Ectodermal cell (in vitro differentiated cells): ENCODE measurements around the gene WIZ.

ENCODE experiments used
- H3K27ac ChIP-seq: 2 replicates; pipeline ENCODE4 v1.7.0; 2013; ENCODE audit warnings: mild to moderate bottlenecking, low read depth, low read length; ENCODE audit not compliant: insufficient read depth, poor library complexity, severe bottlenecking
- H3K27me3 ChIP-seq: 2 replicates; pipeline ENCODE4 v1.7.0; 2013; ENCODE audit warnings: mild to moderate bottlenecking, low read length; ENCODE audit not compliant: insufficient read depth, control insufficient read depth, poor library complexity, severe bottlenecking
- H3K36me3 ChIP-seq: one replicate; pipeline ENCODE4 v1.7.0; 2013; ENCODE audit warnings: low read length; ENCODE audit not compliant: control insufficient read depth, insufficient read depth
- H3K4me1 ChIP-seq: one replicate; pipeline ENCODE4 v1.7.0; 2013; ENCODE audit warnings: low read length; ENCODE audit not compliant: control insufficient read depth, insufficient read depth
- H3K4me3 ChIP-seq: 2 replicates; pipeline ENCODE4 v1.7.0; 2013; ENCODE audit warnings: low read depth, low read length, control low read depth; ENCODE audit not compliant: insufficient read depth
- H3K9me3 ChIP-seq: 2 replicates; pipeline ENCODE4 v1.7.0; 2013; ENCODE audit warnings: mild to moderate bottlenecking, low read length, moderate library complexity; ENCODE audit not compliant: control insufficient read depth
- WGBS, 2 experiments: methylation state at CpG; one replicate each; pipeline ENCODE4 v1.1.7; 2013; ENCODE audit warnings: missing lambda C conversion rate in 2 of 2; 5-methylcytosine and 5-hydroxymethylcytosine counted together

Gene WIZ

DNA sequence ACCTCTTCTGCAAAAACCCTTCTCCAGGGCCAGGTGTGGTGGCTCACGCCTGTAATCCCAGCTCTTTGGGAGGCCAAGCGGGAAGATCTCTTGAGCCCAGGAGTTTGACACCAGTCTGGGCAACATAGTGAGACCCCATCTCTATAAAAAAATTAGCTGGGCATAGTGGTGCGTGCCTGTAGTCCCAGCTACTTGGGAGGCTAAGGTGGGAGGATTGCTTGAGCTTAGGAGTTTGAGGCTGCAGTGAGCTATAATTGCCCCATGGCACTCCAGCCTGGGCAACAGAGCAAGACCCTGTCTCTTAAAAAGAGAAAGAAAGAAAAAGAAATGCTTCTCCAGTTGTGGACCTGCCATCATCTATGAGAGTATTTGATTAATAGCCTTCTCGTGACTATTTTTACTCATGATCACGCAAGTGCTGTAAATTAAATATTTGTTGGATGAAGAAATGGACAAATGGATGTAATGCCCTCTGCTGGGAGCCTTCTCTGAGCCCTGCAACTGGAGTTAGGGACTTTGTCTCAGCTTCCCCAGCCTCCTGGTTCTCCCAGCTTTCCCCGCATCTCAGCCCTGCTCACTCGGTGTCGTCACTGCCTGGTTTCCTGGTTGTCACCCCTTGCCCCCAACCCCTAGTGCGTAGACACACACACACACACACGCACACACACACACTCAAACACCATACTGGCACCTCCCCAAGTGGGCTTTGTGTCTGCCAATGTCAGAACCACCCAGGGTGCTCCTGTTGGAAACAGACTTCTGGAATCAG lies 12.2 kb downstream of the WIZ start:
- H3K36me3 ChIP-seq = no peaks in the 10 kb centered on the region
- H3K4me1 ChIP-seq = peaks cover 8% of the 10 kb centered on the region
- no peaks in the 10 kb centered on the region for H3K27me3 ChIP-seq
- 91 to 94% methylated on average over 10 of the region's 10 CpGs for WGBS, 2 experiments
- no peak overlapping the region for H3K27ac ChIP-seq
- no peak overlapping the region for H3K4me3 ChIP-seq
- no peaks in the 10 kb centered on the region for H3K9me3 ChIP-seq

DNA sequence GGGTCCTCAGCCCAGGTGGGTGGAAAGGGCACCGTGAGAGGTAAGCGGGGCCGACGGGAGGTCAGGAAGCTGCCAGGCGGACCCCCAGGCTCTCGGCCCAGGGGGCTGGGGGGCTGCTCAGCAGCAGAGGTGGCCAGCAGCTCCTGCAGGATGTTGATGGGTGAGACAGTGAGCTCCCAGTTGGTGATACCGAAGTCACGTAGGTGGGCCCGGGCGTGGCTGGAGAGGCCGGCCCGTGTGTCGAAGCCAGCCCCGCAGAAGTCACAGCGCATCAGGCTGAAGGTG lies 13.0 kb downstream of the WIZ start:
- Histone ChIP-seq H3K4me3 (no peak overlapping the region), H3K9me3 (no peaks in the 10 kb centered on the region), H3K27ac (no peak overlapping the region), H3K4me1 (peaks cover 8% of the 10 kb centered on the region), H3K36me3 (no peaks in the 10 kb centered on the region), H3K27me3 (no peaks in the 10 kb centered on the region)
- WGBS, 2 experiments = 91 to 92% methylated on average over 15 of the region's 15 CpGs

DNA sequence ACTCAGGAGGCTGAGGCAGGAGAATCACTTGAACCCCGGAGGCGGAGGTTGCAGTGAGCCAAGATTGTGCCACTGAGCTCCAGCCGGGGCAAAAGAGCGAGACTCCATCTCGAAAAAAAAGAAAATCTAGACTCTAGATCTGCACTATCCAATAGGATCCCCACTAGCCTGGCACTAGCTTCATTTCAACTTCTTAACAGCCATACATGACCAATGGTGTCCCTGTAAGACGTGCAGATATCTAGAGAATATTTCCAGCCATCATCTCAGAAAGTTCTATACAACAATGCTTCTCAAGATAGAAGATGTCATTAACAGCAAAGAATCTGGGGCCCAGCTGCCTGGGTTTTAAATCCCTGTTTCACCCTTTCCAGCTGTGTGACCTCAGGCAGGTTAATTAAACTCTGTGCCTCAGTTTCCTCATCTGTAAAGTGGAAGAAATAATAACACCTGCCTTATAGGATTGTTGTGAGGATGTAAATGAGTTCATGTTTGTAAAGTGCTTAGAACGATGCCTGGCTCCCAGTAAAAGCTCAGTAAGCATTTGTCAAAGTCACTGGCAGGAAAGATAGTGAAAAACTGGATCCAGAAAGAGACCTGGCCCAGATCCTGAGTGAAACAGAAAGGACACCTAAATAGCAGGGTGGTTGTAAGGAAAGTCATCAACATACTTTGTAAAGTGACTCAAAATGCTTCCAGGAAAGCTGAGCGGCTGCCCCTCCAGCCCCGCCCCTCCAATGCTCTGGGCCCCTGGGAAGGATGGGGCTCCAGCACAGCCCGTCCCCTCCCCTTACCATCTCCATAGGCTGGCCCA lies 13.5 kb downstream of the WIZ start:
- Histone ChIP-seq H3K27me3 (no peaks in the 10 kb centered on the region), H3K4me1 (peaks cover 11% of the 10 kb centered on the region), H3K9me3 (no peaks in the 10 kb centered on the region), H3K36me3 (no peaks in the 10 kb centered on the region), H3K4me3 (no peak overlapping the region), H3K27ac (no peak overlapping the region)
- 89% methylated on average over 10 of the region's 10 CpGs for WGBS, 2 experiments

DNA sequence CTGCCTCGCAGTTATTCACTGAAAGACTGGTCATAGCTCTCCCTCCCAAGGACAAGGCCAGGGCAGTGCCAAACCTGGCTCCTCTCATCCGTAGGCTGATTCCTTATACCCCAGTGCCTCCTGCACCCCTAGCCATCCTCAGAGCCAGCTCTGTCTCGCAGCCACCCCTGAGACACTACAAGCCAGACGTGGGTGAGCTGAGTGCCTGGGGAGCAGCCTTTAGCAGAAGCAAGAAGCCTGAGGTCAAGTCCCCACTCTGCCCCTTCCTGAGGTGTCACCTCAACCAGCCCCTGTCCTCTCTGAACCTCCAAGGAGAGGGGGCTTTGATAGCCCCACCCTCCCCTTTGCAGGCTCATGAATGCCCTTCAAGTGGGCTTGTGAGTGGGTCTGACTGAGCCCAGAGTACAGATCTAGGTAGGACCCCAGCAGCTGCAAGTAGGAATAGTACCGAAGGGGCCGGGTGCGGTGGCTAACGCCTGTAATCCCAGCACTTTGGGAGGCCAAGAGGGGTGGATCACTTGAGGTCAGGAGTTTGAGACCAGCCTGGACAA lies 16.2 kb downstream of the WIZ start:
- Histone ChIP-seq H3K36me3 (no peaks in the 10 kb centered on the region), H3K27me3 (no peaks in the 10 kb centered on the region), H3K9me3 (no peaks in the 10 kb centered on the region), H3K4me3 (peak overlapping the region; percentile 63), H3K27ac (no peak overlapping the region), H3K4me1 (peaks cover 10% of the 10 kb centered on the region)
- 67 to 69% methylated on average over 8 of the region's 8 CpGs for WGBS, 2 experiments

DNA sequence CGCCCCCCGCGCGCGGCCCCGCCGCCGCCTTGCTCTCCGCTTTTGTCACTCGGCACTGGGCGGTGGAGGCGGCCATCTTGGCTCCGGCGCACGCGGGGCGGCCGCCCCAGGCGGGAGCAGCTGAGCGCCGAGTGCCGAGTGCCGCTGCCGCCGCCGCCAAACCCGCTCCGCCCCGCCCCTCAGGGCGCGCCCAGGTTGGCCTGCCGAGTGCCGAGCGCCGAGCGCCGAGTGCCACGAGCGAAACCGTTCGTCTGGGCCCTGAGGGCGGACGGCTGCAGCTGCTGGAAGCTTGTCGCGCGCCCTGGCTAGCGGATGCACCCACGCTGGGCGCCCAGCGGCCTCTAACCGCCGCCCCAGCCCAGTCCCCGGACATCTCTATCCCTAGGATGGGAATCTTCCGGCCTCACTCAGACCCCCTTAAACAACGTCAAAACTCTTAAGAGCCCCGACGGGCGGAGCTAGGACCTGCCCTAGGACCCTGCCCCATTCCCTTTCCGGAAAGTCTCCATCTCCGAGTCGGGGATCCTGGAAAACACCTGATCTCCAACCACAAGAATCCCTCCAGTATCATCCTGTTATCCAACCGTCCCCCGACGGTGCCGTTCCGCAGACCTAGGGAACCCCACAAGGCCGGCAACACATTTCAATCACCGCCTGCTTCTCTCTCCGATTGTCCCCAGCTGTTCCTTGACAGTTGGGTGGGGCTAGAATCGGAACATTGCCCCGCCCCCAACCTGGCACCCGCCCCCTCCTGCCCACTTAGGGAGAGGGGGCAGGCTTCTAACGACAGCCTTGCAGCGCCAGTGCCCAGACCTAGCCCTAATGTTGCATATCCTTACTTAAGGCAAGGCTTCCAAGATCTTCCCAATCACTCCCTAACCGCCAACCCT lies 16.9 kb downstream of the WIZ start:
- Histone ChIP-seq H3K9me3 (no peaks in the 10 kb centered on the region), H3K4me1 (peaks cover 10% of the 10 kb centered on the region), H3K36me3 (no peaks in the 10 kb centered on the region), H3K27me3 (no peaks in the 10 kb centered on the region), H3K4me3 (peak overlapping the region; percentile 63), H3K27ac (peak overlapping the region; percentile 58)
- WGBS, 2 experiments = 0% methylated on average over 75 of the region's 75 CpGs

DNA sequence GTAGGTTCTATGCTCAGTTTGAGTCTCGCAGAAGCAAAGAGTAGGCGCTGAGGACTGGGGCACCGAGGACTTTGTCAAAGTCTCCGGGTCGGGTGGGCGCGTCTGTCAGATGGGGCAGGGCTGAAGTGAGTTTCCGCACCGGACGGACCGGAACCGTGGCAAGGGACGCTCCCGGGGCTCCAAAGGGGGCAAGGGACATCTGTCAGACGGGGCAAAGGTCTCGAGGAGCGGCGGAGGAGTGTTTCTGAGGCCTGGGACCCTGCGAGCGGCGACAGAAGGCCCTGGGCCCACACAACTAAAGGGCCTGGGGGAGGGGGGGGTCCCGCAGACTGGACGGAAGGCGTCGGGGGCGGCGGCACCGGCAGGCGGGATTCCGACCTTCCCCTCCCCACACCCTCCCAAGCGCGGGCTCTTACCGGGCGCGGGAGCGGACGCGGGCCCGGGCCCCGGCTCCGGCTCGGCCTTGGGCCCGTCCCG lies 17.7 kb downstream of the WIZ start:
- no peaks in the 10 kb centered on the region for H3K27me3 ChIP-seq
- peaks cover 4% of the 10 kb centered on the region for H3K36me3 ChIP-seq
- no peak overlapping the region for H3K27ac ChIP-seq
- peak overlapping the region; percentile 77 for H3K4me3 ChIP-seq
- 1% methylated on average over 44 of the region's 44 CpGs for WGBS, 2 experiments
- H3K4me1 ChIP-seq = peaks cover 10% of the 10 kb centered on the region
- no peaks in the 10 kb centered on the region for H3K9me3 ChIP-seq

DNA sequence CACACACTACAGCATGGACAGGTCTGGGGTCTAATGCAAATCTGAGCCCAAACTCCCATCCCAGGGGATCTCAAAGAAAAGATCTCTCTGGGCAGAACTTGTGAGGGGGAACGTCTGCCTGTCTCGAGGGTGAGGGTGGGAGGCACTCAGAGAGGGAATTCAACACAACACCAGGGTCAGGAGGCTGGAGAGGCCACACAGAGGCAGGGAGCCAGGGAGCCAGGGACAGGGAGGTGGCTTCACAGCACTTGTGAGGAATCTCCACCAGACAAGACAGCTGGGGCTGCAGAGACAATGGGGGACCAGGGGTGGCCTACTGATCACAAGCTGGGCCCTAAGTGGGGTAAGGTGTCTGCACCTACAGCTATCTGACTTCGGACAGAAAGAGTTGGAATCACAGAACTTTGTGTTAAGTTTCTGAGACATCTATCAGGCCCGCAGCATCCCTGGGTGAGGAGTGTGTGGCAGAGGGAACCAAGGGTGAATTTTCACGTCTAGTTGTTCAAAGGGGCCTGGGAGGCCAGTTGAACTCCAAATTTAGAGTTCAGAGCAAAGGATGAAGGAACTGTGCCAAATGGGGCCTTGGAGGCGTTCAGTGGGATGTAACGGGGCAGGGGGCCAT lies 18.2 kb downstream of the WIZ start:
- Histone ChIP-seq H3K27ac (no peak overlapping the region), H3K4me3 (peak overlapping the region; percentile 77), H3K36me3 (peaks cover 9% of the 10 kb centered on the region), H3K9me3 (no peaks in the 10 kb centered on the region), H3K4me1 (peaks cover 10% of the 10 kb centered on the region), H3K27me3 (no peaks in the 10 kb centered on the region)
- 41% methylated on average over 7 of the region's 7 CpGs for WGBS, 2 experiments

DNA sequence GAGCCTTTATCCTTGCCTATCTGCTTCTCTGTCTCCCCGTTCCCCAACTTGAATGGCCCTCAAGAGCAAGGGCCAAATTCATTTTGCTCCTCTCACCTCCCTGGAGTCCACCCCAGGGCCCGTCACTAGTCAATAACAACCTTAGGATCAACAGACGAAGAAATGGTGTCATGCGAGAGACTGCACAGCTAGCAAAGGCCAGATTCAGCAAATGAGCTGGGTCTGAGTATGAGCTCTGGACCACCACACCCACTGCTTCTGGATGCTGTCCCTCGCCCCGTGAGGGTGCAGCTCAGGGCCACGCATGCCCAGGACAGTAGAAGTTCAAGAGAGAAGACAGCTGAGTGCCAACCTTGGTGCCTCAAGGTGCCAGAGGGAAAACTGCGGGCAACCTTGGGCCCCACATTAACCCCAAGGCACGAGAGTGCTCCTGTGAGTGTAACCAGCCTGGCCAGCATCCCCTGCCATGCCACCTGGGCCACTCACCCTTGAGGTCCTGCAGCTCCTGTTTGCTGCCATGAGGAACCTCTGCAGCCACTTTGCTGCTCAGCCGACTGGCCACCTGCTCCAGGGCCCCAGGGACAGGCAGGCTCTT lies 19.1 kb downstream of the WIZ start:
- 91 to 94% methylated on average over 10 of the region's 10 CpGs for WGBS, 2 experiments
- Histone ChIP-seq H3K36me3 (peaks cover 15% of the 10 kb centered on the region), H3K4me1 (peaks cover 10% of the 10 kb centered on the region), H3K9me3 (no peaks in the 10 kb centered on the region), H3K27ac (no peak overlapping the region), H3K27me3 (no peaks in the 10 kb centered on the region), H3K4me3 (no peak overlapping the region)

DNA sequence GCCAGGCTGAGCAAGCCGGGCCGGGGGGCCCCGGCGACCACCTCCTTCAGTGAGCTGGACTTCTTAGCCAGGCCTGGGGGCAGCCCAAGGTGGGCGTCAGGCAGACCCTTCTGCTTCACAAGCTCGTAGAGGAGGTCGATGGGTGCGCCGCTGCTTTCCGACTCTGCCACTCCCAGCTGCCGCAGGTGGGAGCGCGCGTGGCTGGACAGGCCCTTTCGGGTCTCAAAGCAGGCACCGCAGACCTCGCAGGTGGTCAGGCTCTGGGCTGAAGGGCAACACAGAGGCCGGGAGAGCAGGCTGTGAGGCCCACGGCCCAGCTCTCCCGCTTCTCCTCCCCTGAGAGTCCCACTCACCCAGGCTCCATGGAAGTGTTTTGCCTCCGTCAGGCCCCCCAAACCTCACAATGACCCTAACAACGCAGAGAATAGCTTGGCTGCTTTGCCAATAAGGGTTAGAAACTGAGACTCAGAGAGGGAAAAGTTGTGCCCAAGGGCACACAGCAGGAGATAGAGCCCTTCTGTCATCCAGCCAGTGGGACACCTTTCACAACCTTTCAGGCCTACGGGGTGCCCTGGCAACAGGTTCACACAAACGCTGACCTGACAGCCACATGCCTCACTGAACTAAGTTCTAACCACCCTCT lies 19.8 kb downstream of the WIZ start:
- Histone ChIP-seq H3K9me3 (no peaks in the 10 kb centered on the region), H3K36me3 (peaks cover 15% of the 10 kb centered on the region), H3K27ac (no peak overlapping the region), H3K4me1 (peaks cover 10% of the 10 kb centered on the region), H3K4me3 (no peak overlapping the region), H3K27me3 (no peaks in the 10 kb centered on the region)
- 89 to 91% methylated on average over 24 of the region's 24 CpGs for WGBS, 2 experiments
